Stomach (tissue), 4 donors: ENCODE measurements around the gene CCDC149.

ENCODE experiments used
- CTCF ChIP-seq, 7 experiments: fragments of 450-650 bp in 4 of 7; fragments of 200-600 bp in 3 of 7; sonication (generic) in 3 of 7; IDR thresholded peaks; one replicate each; pipeline ENCODE4 v1.5.1; 2016 to 2019; ENCODE audit warnings: antibody characterized with exemption in 7 of 7, control low read depth in 2 of 7, mild to moderate bottlenecking in 1 of 7
- EP300 ChIP-seq: sonication (generic); formaldehyde crosslinking; IDR thresholded peaks from one replicate; pipeline ENCODE4 v1.6.1; 2017; ENCODE audit warnings: antibody characterized with exemption
- POLR2A ChIP-seq, 4 donors: fragments of 450-650 bp; IDR thresholded peaks; one replicate each; pipeline ENCODE4 v1.6.1; 2016; ENCODE audit warnings: antibody characterized with exemption in 4 of 4, control low read depth in 2 of 4, mild to moderate bottlenecking in 1 of 4, moderate library complexity in 1 of 4
- POLR2AphosphoS5 ChIP-seq, 3 donors: sonication (generic); formaldehyde crosslinking; IDR thresholded peaks; one replicate each; pipeline ENCODE4 v1.6.1; 2016; ENCODE audit warnings: antibody characterized with exemption in 3 of 3

- TF ChIP-seq CTCF (IDR thresholded peaks at IDR 0.05) (no peak), POLR2AphosphoS5 (IDR thresholded peaks at IDR 0.05) (no peak), EP300 (no peak), POLR2A (IDR thresholded peaks at IDR 0.05) (no peak)
These were observed 139.9 kb downstream of the CCDC149 start for GRCh38 chr4:24772952-24773351.
